ENCODE results near the gene ZGPAT.

The ZGPAT gene

DNA sequence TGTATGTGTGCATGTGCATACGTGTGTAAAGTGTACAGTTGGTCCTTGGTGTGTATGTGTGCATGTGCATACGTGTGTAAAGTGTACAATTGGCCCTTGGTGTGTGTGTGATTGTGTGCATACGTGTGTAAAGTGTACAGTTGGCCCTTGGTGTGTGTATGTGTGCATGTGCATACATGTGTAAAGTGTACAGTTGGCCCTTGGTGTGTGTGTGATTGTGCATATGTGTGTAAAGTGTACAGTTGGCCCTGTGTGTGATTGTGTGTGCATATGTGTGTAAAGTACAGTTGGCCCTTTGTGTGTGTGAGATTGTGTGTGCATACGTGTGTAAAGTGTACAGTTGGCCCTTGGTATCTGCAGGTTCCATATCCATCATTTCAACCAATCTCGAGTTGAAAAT, 23.6 kb downstream of the ZGPAT start:
- no peak for TF ChIP-seq CTCF (conservative IDR thresholded peaks at IDR 0.05)
- no peak overlapping the region for H3K27ac ChIP-seq

- TF ChIP-seq CTCF (conservative IDR thresholded peaks at IDR 0.05): no peak
- no peak overlapping the region for H3K27ac ChIP-seq
Observed at GRCh38 chr20:63732118-63733095, 24.6 kb downstream of the ZGPAT start.

DNA sequence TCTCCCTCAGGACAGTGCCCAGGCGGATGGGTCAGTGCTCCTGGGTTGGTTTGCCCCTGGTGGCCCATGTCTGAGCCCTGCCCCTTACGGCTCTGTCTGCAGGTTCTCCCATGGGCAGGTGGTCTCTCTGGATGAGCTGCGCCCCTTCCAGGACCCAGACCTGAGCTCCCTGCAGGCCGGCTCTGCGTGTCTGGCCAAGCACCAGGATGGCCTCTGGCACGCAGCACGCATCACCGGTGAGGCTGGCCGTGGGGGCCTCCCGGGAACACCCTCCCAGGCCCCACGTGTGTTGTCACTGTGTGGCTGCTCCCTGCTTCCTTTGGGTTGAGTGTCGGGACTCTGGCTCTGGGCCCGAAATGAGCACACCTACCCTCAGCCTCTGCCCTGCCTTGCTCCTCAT, 25.3 kb downstream of the ZGPAT start:
- TF ChIP-seq CTCF (conservative IDR thresholded peaks at IDR 0.05): no peak
- no peak overlapping the region for H3K27ac ChIP-seq

GRCh38 chr20:63733579-63734081, 25.8 kb downstream of the ZGPAT start:
- TF ChIP-seq CTCF (conservative IDR thresholded peaks at IDR 0.05): no peak

DNA sequence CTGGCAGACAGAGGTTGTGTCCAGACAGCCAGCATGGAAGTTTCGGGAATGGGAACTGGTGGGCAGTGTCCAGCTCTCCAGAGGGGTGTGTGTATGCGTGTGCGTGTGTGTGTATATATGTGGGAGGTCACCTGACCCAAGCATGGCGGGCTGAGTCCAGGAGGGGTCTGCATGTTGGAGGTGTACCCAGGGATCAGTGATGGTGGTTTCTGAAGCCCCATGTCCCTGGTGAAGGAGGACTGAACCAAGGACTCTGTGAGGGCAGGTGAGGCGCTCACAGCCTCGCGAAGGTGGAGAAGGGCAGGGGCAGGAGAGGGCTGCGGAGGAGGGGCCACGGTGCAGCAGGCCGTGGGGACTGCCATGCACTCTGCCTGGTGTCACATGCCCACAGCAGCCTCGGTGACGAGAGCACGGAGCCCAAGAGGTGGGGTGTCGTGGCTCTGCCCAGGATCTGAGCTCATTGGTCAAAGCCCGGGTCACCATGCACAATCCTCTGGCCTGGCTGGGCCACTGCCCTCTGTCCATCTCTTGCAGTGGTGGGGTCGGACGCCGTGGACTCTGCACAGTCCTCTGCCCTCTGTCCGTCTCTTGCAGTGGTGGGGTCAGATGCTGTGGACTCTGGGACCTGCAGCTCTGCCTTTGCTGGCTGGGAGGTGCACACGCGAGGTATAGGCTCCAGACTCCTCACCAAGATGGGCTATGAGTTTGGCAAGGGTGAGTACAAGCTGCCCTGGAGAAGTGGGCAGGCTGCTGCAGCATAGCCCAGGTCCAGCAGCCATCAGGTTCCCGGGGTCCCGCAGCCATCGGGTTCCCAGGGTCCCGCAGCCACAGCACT, 26.5 kb downstream of the ZGPAT start:
- no peak overlapping the region for H3K27ac ChIP-seq

More at GRCh38 chr20:63733579-63734081, 25.8 kb downstream of the ZGPAT start:
- H3K27ac ChIP-seq: no peak overlapping the region

GRCh38 chr20:63734946-63735858, 27.4 kb downstream of the ZGPAT start:
- H3K27ac ChIP-seq: no peak overlapping the region
- TF ChIP-seq CTCF (conservative IDR thresholded peaks at IDR 0.05): no peak

More for the DNA sequence above, 26.5 kb downstream of the ZGPAT start:
- no peak for TF ChIP-seq CTCF (conservative IDR thresholded peaks at IDR 0.05)
